IMR-90 (cell line): Measurements from ENCODE around the gene C12orf57. TPM values are rescaled to one million over a fixed set of nuclear protein-coding genes. Genes with fewer than 3 reads are reported as not detected.

ENCODE experiments used
- ATAC-seq: fragments of 200-7000 bp; cut with Tn5 transposase; 2 replicates; pipeline ENCODE4 v1.9.1; 2020; ENCODE audit warnings: low read depth, mild to moderate bottlenecking, moderate library complexity
- BruUV-seq: library from RNA; stranded (reverse); fragments of 400-500 nt; replicated peaks from 2 replicates; lab custom pipeline; 2021; lab: Mats Ljungman, UMichigan
- CTCF ChIA-PET: fragments of 300-600 bp; formaldehyde crosslinking; extraction: SDS; loops from one replicate; lab custom pipeline; 2021; ENCODE audit warnings: antibody characterized with exemption; lab: Yijun Ruan, JAX
- POLR2A ChIA-PET: fragments of 300-600 bp; sonication (Branson Sonifier 250); formaldehyde crosslinking; loops from one replicate; lab custom pipeline; 2022; ENCODE audit warnings: antibody characterized with exemption; ENCODE audit not compliant: unreplicated experiment; lab: Charles Lee
- DNase-seq: peaks from one replicate; pipeline ENCODE4 v3.0.0; 2013
- H2AFZ ChIP-seq: replicated peaks from 2 replicates; pipeline ENCODE3; 2013; ENCODE audit warnings: low read length, mild to moderate bottlenecking; ENCODE audit not compliant: poor library complexity
- H2AK5ac ChIP-seq: 2 replicates; pipeline ENCODE4 v1.6.1; 2013; ENCODE audit warnings: low read depth, low read length, inconsistent platforms
- H2AK9ac ChIP-seq: replicated peaks from 2 replicates; pipeline ENCODE3; 2013; ENCODE audit warnings: mild to moderate bottlenecking, low read depth, low read length, moderate library complexity; ENCODE audit not compliant: poor library complexity
- H2BK120ac ChIP-seq: 2 replicates; pipeline ENCODE4 v1.6.1; 2013; ENCODE audit warnings: low read depth, low read length, inconsistent platforms
- H2BK15ac ChIP-seq: 3 replicates; pipeline ENCODE4 v1.6.1; 2013; ENCODE audit warnings: low read depth, low read length, inconsistent platforms
- H2BK20ac ChIP-seq: 2 replicates; pipeline ENCODE4 v1.6.1; 2013; ENCODE audit warnings: low read depth, mild to moderate bottlenecking, inconsistent platforms, low read length, moderate library complexity
- H2BK5ac ChIP-seq: 2 replicates; pipeline ENCODE4 v1.6.1; 2013; ENCODE audit warnings: mild to moderate bottlenecking, low read depth, low read length, inconsistent platforms; ENCODE audit not compliant: poor library complexity, severe bottlenecking
- H3K14ac ChIP-seq: replicated peaks from 2 replicates; pipeline ENCODE4 v1.6.1; 2013; ENCODE audit warnings: low read depth, low read length, inconsistent platforms
- H3K18ac ChIP-seq: 2 replicates; pipeline ENCODE4 v1.6.1; 2013; ENCODE audit warnings: low read depth, low read length, control low read depth
- H3K23ac ChIP-seq: 2 replicates; pipeline ENCODE4 v1.6.1; 2013; ENCODE audit warnings: low read depth, low read length, inconsistent platforms
- H3K27ac ChIP-seq: 2 replicates; pipeline ENCODE4 v1.5.1; 2013; ENCODE audit warnings: mild to moderate bottlenecking, control low read depth, low read length; ENCODE audit not compliant: insufficient read depth
- H3K27me3 ChIP-seq: 2 replicates; pipeline ENCODE4 v1.6.1; 2013; ENCODE audit warnings: low read length; ENCODE audit not compliant: control insufficient read depth, insufficient read depth
- H3K36me3 ChIP-seq: 2 replicates; pipeline ENCODE4 v1.6.1; 2013; ENCODE audit warnings: low read length, mixed read lengths; ENCODE audit not compliant: control insufficient read depth, insufficient read depth
- H3K4ac ChIP-seq: 2 replicates; pipeline ENCODE4 v1.6.1; 2013; ENCODE audit warnings: low read depth, low read length, inconsistent platforms
- H3K4me1 ChIP-seq: 2 replicates; pipeline ENCODE4 v1.6.1; 2013; ENCODE audit warnings: low read length, mixed read lengths; ENCODE audit not compliant: control insufficient read depth, insufficient read depth
- H3K4me2 ChIP-seq: 2 replicates; pipeline ENCODE4 v1.6.1; 2013; ENCODE audit warnings: low read depth, mild to moderate bottlenecking, control low read depth, low read length, moderate library complexity
- H3K4me3 ChIP-seq: 2 replicates; pipeline ENCODE4 v1.5.1; 2013; ENCODE audit warnings: low read depth, mild to moderate bottlenecking, control low read depth, low read length, moderate library complexity; ENCODE audit not compliant: insufficient read depth
- H3K56ac ChIP-seq: 2 replicates; pipeline ENCODE4 v1.6.1; 2013; ENCODE audit warnings: low read length, inconsistent platforms; ENCODE audit not compliant: insufficient read depth; ENCODE audit errors: extremely low read depth
- H3K79me1 ChIP-seq, 2 experiments: 2 replicates each; pipeline ENCODE4 v1.6.1; 2013; ENCODE audit warnings: low read length in 2 of 2, inconsistent platforms in 1 of 2, low read depth in 1 of 2
- H3K9ac ChIP-seq: 2 replicates; pipeline ENCODE4 v1.6.1; 2013; ENCODE audit warnings: low read depth, low read length, control low read depth
- H3K9me1 ChIP-seq: 2 replicates; pipeline ENCODE4 v1.6.1; 2013; ENCODE audit warnings: low read length, inconsistent platforms; ENCODE audit not compliant: insufficient read depth
- H3K9me3 ChIP-seq: 2 replicates; pipeline ENCODE4 v1.6.1; 2013; ENCODE audit warnings: low read length; ENCODE audit not compliant: control insufficient read depth, insufficient read depth
- H4K20me1 ChIP-seq: 2 replicates; pipeline ENCODE4 v1.6.1; 2013; ENCODE audit warnings: low read length, inconsistent platforms; ENCODE audit not compliant: insufficient read depth
- H4K5ac ChIP-seq: 2 replicates; pipeline ENCODE4 v1.6.1; 2013; ENCODE audit warnings: mild to moderate bottlenecking, low read depth, low read length, control low read depth
- H4K8ac ChIP-seq, 2 experiments: 2 replicates each; pipeline ENCODE4 v1.6.1; 2013; ENCODE audit warnings: low read depth in 2 of 2, low read length in 2 of 2, control low read depth in 1 of 2, inconsistent platforms in 1 of 2
- H4K91ac ChIP-seq: 2 replicates; pipeline ENCODE4 v1.6.1; 2013; ENCODE audit warnings: low read depth, low read length, inconsistent platforms; ENCODE audit not compliant: insufficient read depth
- BHLHE40 ChIP-seq: fragments of 150-350 bp; IDR thresholded peaks from 2 replicates; pipeline ENCODE4 v1.6.1; 2016; ENCODE audit warnings: mild to moderate bottlenecking, low read depth, low read length
- CEBPB ChIP-seq: IDR thresholded peaks from 2 replicates; pipeline ENCODE4 v1.6.1; 2012; ENCODE audit warnings: low read depth, low read length, improper control_type of control experiment
- MXI1 ChIP-seq: IDR thresholded peaks from 2 replicates; pipeline ENCODE4 v1.6.1; 2012; ENCODE audit warnings: low read depth, mild to moderate bottlenecking, low read length, moderate library complexity, borderline replicate concordance
- RAD21 ChIP-seq: IDR thresholded peaks from 2 replicates; pipeline ENCODE4 v1.6.1; 2012; ENCODE audit warnings: low read length, improper control_type of control experiment
- RFX5 ChIP-seq: IDR thresholded peaks from 2 replicates; pipeline ENCODE4 v1.8.0; 2012; ENCODE audit warnings: low read depth, mild to moderate bottlenecking, low read length, moderate library complexity
- WGBS, 2 experiments: methylation state at CpG; one replicate each; pipeline versions ENCODE4 v1.1.5 to v1.1.7; 2013; ENCODE audit warnings: missing lambda C conversion rate in 2 of 2; ENCODE audit not compliant: insufficient read length in 1 of 2; ENCODE audit errors: extremely low coverage in 2 of 2; 5-methylcytosine and 5-hydroxymethylcytosine counted together
- dilution Hi-C: fragments of 300-500 bp; cut with HindIII; formaldehyde crosslinking; loops from one replicate; pipeline ENCODE4 v1.14.3; 2018; ENCODE audit warnings: low sequenced_read_pairs; ENCODE audit not compliant: unreplicated experiment
- in situ Hi-C: fragments of 300-500 bp; cut with MboI; formaldehyde crosslinking; loops from 3 replicates; pipeline ENCODE4 v1.14.3; 2019; ENCODE audit warnings: low sequenced_read_pairs, inconsistent platforms, mixed read lengths
- intact Hi-C: fragments of 100-400 bp; cut with micrococcal nuclease; formaldehyde crosslinking; loops from 2 replicates; pipeline ENCODE4 v1.10.0; 2022
- polyA plus RNA-seq, 3 experiments: library from polyadenylated mRNA; depleted of rRNA; stranded (reverse); fragments of >200 nt; gene quantifications; 2 replicates each; pipeline ENCODE4 v1.2.3, GENCODE V29; 2012; ENCODE audit warnings: low replicate concordance in 1 of 3
- total RNA-seq: library from RNA; depleted of rRNA; stranded (reverse); fragments of >200 nt; gene quantifications from 2 replicates; pipeline ENCODE4 v1.2.3, GENCODE V29; 2012

Gene C12orf57
- total and polyA plus RNA-seq, 2 of the 4 experiments (the other 2 are of a cell fraction) = 238 to 530 TPM

- TF ChIP-seq MXI1 (no peak), RAD21 (no peak), BHLHE40 (no peak), CEBPB (no peak), RFX5 (no peak)
- intact Hi-C loops (no loop called here), in situ Hi-C loops (no loop called here), dilution Hi-C loops (no loop called here)
- Histone ChIP-seq H3K9ac (no peak overlapping the region), H4K5ac (no peak overlapping the region), H3K27ac (no peak overlapping the region), H2BK120ac (no peak overlapping the region), H3K36me3 (peaks cover 63% of the 10 kb centered on the region), H3K4me1 (peaks cover 9% of the 10 kb centered on the region), H3K27me3 (no peaks in the 10 kb centered on the region), H2AFZ (peak overlapping the region; percentile 33), H3K4me2 (no peak overlapping the region; the same call in 1 of the 2 replicates), H2AK9ac (peak overlapping the region; percentile 80), H3K9me1 (peaks cover 5% of the 10 kb centered on the region; the same call in 1 of the 2 replicates), H2BK5ac (no peak overlapping the region), H2AK5ac (no peak overlapping the region; the same call in 1 of the 2 replicates), H3K56ac (no peak overlapping the region), H4K8ac (peak overlapping the region; percentile 13 to 86; a peak in 2 of 4 replicates), H3K9me3 (no peaks in the 10 kb centered on the region), H3K4ac (no peak overlapping the region), H4K20me1 (peaks cover 32% of the 10 kb centered on the region), H2BK20ac (no peak overlapping the region), H3K4me3 (no peak overlapping the region), H3K79me1 (peaks cover 13 to 73% of the 10 kb centered on the region in 2 experiments; a peak in 3 of 4 replicates), H3K18ac (no peak overlapping the region), H3K14ac (no peak overlapping the region), H2BK15ac (no peak overlapping the region), H4K91ac (no peak overlapping the region), H3K23ac (no peak overlapping the region)
- DNase-seq (no peak), ATAC-seq (no peak)
- 47% methylated on average over 21 of the region's 36 CpGs; no CpG with 5 or more reads in 1 of the 2 experiments for WGBS, 2 experiments
- ChIA-PET CTCF (interaction anchor here (0.9 kb wide), 1 partner anchor 13 kb away, joined by 5 read pairs; no protein-coding TSS in a partner anchor), POLR2A (interaction anchor here (0.7 kb wide), 1 partner anchor 12 kb away, joined by 3 read pairs; no protein-coding TSS in a partner anchor)
- BruUV-seq = TSS peak; percentile 63
Observed at GRCh38 chr12:6936636-6937480, 7.0 kb upstream of the C12orf57 start.
